ENCODE data around the gene SELE.
A peak's percentile ranks its signal among the peaks of the same experiment; 100 is the strongest.
"Not testable (repeated sequence)": the region's sequence is repeated elsewhere in the genome, so short reads cannot be mapped to it uniquely, and the experiment has no call there.

SELE gene

DNA sequence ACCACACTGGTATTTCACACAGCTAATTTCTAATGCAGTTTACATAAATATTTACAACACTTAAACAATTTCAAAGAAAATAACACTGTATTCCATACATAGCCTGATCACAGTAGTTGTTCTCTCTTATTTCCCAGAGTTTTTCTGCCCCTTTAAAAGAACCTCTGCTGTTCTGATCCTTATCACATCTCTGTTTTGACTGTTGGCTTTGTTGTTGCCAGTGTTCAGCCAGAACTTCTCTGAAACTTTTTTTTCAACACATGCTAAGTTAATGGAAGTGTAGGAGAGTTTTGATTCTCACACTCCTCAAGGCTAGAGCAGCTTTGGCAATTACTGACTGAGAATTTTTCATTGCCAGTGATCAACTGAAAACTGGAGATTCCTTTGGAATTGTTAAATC is 11.1 kb downstream of the SELE start:
- DNase-seq (ENCODE audit: low spot score), result no peak

DNA sequence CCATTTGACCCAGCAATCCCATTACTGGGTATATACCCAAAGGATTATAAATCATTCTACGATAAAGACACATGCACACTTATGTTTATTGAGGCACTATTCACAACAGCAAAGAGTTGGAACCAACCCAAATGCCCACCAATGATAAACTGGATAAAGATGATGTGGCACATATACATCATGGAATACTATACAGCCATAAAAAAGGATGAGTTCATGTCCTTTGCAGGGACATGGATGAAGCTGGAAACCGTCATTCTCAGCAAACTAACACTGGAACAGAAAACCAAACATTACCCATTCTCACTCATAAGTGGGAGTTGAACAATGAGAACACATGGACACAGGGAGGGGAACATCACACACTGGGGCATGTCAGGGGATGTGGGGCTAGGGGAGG is 18.8 kb downstream of the SELE start:
- not testable (repeated sequence) for DNase-seq (ENCODE audit: low spot score)

- not testable (repeated sequence) for DNase-seq (ENCODE audit: low spot score)
Measured at GRCh38 chr1:169713090-169713489, 20.8 kb downstream of the SELE start.

GRCh38 chr1:169712309-169712631 is 21.6 kb downstream of the SELE start:
- no peak for DNase-seq (ENCODE audit: low spot score)

DNA sequence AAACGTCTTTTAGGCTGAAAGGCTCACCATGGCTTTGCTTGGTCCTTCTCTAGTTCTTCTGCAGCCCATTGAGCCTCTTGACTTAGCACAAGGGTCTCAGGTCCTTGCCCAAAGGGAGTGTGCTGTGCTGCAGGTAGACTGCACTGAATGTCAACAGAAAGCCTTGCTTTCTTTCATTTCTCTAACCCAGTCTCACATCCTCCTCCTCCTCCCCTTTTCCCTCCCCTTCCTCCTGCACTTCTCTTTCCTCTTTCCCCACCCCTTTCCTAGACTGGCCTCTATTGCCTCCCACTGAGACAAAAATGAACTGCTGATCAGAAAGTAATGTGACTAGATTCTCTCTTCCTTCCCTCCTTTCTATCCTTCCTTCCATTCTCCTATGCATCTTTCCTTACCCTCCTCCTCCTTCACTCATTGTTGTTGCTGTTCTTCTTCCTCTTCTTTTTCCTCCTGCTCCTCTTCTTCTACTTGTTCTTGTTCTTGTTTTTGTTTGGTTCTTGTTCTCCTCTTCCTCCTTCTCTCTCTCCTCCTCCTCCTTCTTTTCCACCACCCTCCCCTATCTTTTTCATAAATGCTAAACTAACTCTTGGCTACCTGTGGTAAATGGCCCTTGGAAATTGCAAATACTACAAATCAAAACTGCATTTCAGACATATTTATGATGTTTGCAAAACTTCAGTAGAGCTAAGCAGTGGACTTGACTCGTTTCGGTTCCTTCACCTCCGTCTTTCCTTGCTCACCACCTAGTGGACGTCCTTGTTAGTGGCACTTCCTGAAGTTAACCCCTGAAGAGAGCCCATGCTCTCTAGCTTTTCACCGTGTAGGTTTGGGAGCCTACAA is 22.2 kb downstream of the SELE start, which contains the start of gene SELL:
TSS of gene SELL (minus strand) at position 152 of the 840 bp plus-strand sequence. CDS start at position 30, 122 bp downstream.
- DNase-seq (ENCODE audit: low spot score), result peak; percentile 91

DNA sequence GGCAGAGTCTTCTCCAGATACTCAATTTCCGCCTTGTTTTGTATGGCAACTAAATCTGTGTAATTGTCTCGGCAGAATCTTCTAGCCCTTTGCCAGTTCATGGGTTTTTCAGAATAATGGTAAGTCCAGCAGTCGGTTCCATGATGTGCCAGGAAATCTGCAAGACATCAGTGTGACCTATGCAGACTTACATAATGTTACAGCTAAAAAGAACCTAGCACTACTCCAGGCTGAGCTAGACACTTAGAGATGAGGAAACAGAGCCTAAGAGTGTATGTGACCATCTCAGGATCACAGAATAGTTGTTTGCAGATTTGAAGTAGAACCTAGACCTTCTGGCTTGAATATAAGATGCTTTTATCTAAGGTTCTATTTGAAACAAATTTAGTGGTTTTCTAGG is 25.2 kb downstream of the SELE start:
- DNase-seq (ENCODE audit: low spot score), result no peak

GRCh38 chr1:169707912-169708604 is 25.8 kb downstream of the SELE start:
- no peak for DNase-seq (ENCODE audit: low spot score)

GRCh38 chr1:169704797-169705196 is 29.1 kb downstream of the SELE start:
- no peak for DNase-seq (ENCODE audit: low spot score)

DNA sequence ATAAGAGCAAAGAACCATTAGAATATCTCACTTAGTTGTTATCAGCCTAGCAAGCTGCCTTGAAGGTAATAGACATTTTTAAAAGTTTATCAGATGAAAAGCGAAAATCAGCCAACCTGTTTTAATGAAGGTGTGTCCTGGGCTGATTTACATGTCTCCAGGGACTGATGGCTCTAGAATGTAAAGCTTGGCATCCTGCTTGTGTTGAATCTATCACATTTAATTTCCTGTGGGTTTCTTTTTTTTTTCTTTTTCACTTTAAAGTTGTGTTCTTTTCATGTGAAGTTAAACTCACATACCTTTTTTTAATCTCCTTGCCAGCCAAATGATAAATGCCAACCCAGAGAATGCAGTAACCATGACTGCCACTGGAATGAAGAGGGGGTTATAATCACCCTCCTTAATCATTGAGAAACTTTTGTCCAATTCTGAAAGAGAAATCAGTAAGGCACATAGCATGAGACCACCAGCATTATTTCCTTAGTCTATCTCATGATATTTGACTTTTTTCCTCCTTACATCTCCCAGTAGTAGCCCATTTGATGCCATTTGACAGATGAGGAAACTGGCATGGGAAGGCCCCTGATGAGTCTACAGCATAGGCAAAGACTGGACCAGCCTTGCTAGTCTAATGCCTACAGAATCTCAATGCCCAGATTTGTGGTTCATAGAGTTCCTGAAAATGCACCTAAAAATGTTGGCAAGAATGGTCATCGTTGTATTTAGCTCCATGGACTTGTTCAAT is 32.4 kb downstream of the SELE start:
- DNase-seq (ENCODE audit: low spot score), result no peak

DNA sequence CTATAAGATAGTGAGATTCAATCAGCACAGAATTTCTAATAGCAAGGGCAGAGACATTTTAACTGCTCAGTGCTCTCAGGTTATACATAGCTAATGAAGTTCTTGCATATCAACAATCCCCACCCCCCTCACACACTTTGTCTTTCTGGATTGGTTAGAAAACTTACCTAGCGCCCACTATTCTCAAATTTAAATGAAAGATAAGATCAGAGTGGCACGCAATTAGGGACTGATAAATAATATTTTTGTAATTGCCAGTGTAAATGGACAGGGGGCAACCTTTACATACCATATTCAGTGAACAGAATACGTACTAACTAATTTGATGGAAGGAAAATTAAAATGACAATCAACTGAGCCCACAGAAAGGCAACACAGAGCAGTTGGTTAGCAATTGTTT is 34.2 kb downstream of the SELE start:
- no peak for DNase-seq (ENCODE audit: low spot score)

- DNase-seq (ENCODE audit: low spot score), result no peak
Measured at GRCh38 chr1:169698976-169699375, 34.9 kb downstream of the SELE start.

GRCh38 chr1:169697755-169698154 is 36.1 kb downstream of the SELE start:
- peak; percentile 24 for DNase-seq (ENCODE audit: low spot score)

DNA sequence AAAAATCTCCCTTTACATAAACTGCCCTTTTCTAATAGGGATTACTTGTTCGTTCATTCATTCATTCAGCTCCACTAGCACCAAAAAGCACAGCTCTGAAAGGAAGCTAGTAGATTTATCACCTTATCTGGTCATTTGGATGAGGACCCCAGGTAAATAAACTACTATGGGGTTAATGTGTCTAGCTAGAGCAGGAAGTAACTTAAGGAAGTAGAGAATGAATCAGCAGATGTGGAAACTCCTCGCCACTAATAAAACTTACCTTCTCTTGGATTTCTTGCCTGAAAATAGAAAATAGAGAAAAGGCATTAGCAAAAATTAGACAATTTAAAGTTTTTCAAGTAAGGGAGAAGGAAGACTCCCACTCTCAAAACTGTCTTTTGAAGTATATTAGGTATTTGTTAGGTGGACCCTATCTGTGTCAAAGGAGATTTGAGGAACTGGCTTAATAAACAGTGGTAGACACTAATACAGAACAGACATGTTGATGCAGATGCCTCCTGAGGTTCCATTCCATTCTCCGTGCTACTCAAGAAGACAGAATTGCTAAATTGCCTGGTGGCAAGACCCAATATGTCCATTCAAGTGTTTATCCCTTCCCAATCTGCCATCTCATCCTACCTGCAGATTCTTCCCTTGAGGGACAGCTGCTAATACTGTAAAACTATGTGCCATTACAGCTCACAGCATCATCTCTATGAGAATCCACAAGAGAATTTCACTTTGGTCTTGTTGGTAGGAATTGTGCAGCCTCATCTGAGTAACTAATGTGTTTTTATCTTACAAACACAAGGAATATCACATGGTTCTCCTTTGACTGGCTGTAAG is 37.4 kb downstream of the SELE start:
- peak; percentile 22 for DNase-seq (ENCODE audit: low spot score)

- DNase-seq (ENCODE audit: low spot score), result peak; percentile 39
Measured at GRCh38 chr1:169694304-169695075, 39.4 kb downstream of the SELE start.

DNA sequence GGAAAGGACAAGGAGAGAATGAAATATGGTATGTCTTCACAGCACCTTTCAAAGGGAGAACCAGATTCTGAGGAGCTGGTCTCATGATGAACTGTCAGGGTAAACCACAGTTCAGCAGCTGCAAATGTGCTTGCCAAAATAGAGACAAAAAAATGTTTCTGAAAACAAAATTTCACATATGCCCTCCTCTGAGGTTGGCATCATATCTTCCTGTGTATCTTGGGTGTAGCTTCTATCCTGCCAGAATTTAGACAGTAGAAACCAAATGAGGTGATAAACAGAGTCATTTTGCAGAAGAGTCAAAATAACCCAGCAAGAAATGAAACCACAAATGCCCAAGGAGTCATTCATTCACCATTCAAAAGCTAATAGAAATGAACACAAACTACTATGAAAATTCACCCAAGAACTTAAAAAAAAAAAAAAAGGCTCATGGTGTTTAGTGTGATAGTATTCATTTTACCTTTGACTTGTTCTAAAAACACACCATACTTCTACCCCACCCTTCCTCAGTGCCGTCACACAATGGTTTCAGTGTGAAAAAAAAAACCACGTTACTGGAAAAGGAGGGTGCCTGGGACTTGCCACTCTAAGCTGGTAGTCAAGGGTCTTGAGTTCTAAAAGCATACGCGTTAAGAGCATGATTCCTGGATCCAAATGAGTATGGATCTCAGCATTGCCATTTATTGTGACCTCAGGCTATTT is 41.0 kb downstream of the SELE start:
- DNase-seq (ENCODE audit: low spot score), result no peak

DNA sequence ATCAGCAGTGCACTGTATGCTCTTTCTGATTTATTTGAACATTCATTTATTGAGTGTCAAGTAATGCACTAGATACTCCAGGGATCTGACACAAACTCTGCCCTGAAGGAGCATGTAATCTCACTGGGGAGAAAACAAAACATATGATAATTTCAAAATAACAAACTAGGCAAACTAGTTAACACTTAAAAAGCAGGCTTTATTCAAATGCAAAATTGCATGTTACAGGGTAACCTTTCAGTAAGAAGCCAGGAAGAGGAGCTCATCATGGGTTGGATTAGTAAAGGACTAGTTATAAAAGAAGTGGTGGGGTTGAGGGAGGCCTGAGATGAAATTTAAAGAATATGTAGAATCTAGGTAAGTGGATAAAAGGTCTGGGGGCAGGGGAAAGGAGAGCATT is 43.4 kb downstream of the SELE start:
- DNase-seq (ENCODE audit: low spot score), result no peak

GRCh38 chr1:169689395-169689794 is 44.5 kb downstream of the SELE start:
- no peak for DNase-seq (ENCODE audit: low spot score)

- DNase-seq (ENCODE audit: low spot score), result not testable (repeated sequence)
Measured at GRCh38 chr1:169688377-169688776, 45.5 kb downstream of the SELE start.

- no peak for DNase-seq (ENCODE audit: low spot score)
Measured at GRCh38 chr1:169683661-169684060, 50.2 kb downstream of the SELE start.

GRCh38 chr1:169683168-169683567 is 50.7 kb downstream of the SELE start:
- DNase-seq (ENCODE audit: low spot score), result not testable (repeated sequence)
